ENCODE data around the gene APEX2. TPM values are rescaled to one million over a fixed set of nuclear protein-coding genes. Genes with fewer than 3 reads are reported as not detected.

The APEX2 gene
- total RNA-seq, 2 donors from 2014 or later: 8.5 to 10.5 TPM

Other genes with a start within 250 kb of the APEX2 start
- gene ITIH6, start 202.1 kb upstream of the APEX2 start, total RNA-seq: not detected
- gene MAGED2, start 192.6 kb upstream of the APEX2 start, total RNA-seq: 100 to 1,000 TPM; 137 to 140 TPM
- gene TRO, start 79.5 kb upstream of the APEX2 start, total RNA-seq: 1 to 10 TPM; 6.7 to 7.7 TPM
- under 1 TPM; 0.14 to 0.42 TPM for gene PFKFB1, start 6.2 kb upstream of the APEX2 start, total RNA-seq
- 10 to 100 TPM in 1 of 2 donors, 1 to 10 TPM in 1; 4.7 to 13.1 TPM for gene ALAS2, start 30.6 kb downstream of the APEX2 start, total RNA-seq
- not detected for gene PAGE2B, start 74.7 kb downstream of the APEX2 start, total RNA-seq
- not detected for gene PAGE2, start 88.7 kb downstream of the APEX2 start, total RNA-seq
- gene PAGE5, start 220.0 kb downstream of the APEX2 start, total RNA-seq: not detected